Body of pancreas (tissue), 4 donors: ENCODE measurements around the gene MAMDC2.

ENCODE experiments used
- POLR2A ChIP-seq, 3 donors: fragments of 450-650 bp; IDR thresholded peaks; one replicate each; pipeline ENCODE4 v1.6.1; 2016; ENCODE audit warnings: antibody characterized with exemption in 3 of 3, mild to moderate bottlenecking in 2 of 3
- TF ChIP-seq, protein P1 (sequence below), 7 experiments: fragments of 450-650 bp in 4 of 7; fragments of 200-600 bp in 3 of 7; sonication (generic) in 3 of 7; IDR thresholded peaks; one replicate each; pipeline ENCODE4 v1.5.1; 2016 to 2019; ENCODE audit warnings: antibody characterized with exemption in 7 of 7

GRCh38 chr9:70119786-70120185 lies 76.1 kb downstream of the MAMDC2 start:
- TF ChIP-seq, protein P1, sequence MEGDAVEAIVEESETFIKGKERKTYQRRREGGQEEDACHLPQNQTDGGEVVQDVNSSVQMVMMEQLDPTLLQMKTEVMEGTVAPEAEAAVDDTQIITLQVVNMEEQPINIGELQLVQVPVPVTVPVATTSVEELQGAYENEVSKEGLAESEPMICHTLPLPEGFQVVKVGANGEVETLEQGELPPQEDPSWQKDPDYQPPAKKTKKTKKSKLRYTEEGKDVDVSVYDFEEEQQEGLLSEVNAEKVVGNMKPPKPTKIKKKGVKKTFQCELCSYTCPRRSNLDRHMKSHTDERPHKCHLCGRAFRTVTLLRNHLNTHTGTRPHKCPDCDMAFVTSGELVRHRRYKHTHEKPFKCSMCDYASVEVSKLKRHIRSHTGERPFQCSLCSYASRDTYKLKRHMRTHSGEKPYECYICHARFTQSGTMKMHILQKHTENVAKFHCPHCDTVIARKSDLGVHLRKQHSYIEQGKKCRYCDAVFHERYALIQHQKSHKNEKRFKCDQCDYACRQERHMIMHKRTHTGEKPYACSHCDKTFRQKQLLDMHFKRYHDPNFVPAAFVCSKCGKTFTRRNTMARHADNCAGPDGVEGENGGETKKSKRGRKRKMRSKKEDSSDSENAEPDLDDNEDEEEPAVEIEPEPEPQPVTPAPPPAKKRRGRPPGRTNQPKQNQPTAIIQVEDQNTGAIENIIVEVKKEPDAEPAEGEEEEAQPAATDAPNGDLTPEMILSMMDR (IDR thresholded peaks at IDR 0.05) = no peak
- no peak for TF ChIP-seq POLR2A (IDR thresholded peaks at IDR 0.05)
